NT2/D1 (cell line): ENCODE data around the gene DACH1.

Experiments used
- YY1 ChIP-seq: IDR thresholded peaks from 2 replicates; pipeline ENCODE4 v1.6.1; 2011; ENCODE audit not compliant: insufficient read length, insufficient read depth
- ZNF274 ChIP-seq: IDR thresholded peaks from 2 replicates; pipeline ENCODE4 v1.6.1; 2011; ENCODE audit warnings: mild to moderate bottlenecking, low read depth, low read length

DNA sequence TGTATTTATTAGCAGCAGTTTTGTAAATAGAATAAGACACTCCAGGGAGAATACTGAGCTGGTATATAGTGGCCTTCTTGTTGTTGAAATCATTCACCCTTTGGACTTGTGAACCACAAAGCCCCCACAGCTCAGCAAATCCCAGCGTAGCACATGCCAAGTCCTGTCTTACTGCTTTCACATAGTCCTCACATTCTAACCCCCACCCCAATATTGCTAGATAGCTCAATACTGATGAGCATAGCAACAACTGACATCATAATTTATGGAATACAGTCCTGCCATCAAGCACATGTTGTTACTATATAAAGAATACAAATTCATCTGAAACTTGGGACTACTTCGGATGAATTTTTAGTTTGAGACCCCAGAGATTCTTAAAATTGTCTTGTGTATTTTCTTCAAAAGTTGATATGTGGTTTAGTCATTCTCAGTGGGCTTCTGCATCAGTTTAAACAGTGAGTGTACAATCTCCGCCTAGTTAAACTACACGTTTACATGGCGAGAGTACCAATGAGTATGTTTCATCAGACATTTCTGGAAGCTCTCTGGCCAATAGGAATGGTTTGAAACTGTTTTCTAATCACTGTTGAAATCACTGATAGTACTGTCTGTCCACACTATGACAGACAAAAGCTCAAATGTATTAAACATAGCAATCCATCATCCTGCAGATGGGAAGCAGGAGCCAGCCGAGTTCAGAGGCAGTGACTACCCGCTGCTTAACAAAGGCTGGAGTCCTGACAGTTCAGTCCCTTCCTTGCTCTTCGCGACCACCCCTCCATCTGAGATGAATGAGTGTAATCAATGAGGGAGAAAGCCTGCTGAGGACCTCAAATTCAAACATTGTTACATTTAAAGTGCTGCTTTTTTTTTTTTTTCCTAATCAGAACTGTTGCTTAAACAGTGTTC lies 15.2 kb downstream of the DACH1 start:
- TF ChIP-seq YY1 (no peak), ZNF274 (no peak)
